GM21723 (cell line): ENCODE results near the gene KRT27.
"Not testable (repeated sequence)": the region's sequence is repeated elsewhere in the genome, so short reads cannot be mapped to it uniquely, and the experiment has no call there.

Source experiments
- ATAC-seq: cut with Tn5 transposase; IDR thresholded peaks from one replicate; pipeline ENCODE4 v1.9.1; 2021; ENCODE audit warnings: mild to moderate bottlenecking, moderate library complexity; ENCODE audit not compliant: unreplicated experiment

Gene KRT27

DNA sequence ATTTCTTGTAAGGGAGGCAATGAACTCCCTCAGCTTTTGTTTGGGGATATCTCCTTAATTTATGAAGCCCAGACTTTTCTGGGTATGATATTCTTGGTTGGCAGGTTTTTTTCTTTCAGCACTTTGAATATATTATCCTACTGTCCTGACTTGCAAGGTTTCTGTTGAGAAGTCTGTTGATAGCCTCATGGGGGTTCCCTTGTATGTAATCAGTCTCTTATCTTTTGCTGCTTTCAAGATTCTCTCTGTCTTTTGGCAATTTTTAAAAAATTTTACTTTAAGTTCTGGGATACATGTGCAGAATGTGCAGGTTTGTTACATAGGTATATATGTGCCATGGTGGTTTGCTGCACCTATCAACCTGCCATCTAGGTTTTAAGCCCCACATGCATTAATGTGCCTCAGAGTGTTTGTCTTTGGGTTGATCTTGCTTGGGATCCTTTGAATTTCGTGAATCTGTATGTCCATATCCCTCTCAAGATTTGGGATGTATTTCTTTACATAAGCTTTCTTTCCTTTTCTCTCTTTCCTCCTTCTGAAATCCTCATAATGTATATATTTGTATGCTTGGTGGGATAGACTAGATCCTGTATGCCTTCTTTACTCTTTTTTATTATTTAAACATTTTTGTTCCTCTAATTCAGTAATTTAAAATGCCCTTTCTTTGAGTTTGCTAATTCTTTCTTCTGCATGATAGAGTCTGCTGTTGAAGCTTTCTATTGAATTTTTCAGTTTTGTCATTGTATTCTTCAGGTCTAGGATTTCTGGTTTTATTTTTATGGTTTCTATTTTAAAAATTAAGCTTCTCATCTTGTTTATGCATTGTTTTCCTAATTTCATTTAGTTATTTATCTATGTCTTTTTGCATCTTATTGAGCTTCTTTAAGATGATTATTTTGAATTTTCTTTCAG lies 22.0 kb downstream of the KRT27 start:
- no peak for ATAC-seq

DNA sequence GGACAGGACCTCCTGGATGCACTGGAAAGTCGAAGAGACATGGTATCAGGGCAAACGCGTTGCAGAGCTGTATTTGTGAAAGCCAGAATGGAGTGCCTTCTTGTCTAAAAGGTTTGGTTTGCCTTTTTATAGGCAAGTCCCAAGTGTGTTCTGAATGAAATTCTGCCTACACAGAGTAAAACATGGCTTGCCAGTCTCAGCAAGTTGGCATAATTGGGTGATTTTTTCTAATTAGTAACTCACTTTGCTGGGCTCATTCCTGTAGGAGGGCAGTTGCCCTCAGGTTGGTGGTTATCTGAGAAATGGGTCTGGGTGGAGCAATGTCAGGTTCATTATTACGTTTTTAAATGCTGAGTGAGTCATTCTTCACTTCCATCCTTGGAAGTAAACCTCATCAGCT lies 27.1 kb downstream of the KRT27 start, which contains the start of gene KRT25:
TSS of gene KRT25 (minus strand) at position 101 of the 400 bp plus-strand sequence. CDS start at position 41, 60 bp downstream.
- no peak for ATAC-seq

DNA sequence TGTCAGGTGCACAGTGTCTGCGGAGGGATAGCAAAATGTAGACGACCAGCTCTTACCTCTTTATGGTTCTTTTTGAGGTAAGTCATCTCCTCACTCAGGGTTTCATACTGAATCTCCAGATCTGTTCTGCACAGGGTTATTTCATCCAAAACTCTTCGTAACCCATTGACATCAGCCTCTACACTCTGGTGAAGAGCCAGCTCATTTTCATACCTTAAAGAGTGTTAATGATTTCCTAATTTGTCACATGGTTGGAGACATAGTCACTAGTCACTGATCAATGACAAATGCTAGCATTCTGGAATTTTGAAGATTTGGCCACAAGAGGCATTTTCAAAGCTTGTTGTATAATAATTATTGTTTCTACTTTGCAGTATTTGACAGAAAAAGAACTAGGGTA lies 28.5 kb downstream of the KRT27 start:
- no peak for ATAC-seq

DNA sequence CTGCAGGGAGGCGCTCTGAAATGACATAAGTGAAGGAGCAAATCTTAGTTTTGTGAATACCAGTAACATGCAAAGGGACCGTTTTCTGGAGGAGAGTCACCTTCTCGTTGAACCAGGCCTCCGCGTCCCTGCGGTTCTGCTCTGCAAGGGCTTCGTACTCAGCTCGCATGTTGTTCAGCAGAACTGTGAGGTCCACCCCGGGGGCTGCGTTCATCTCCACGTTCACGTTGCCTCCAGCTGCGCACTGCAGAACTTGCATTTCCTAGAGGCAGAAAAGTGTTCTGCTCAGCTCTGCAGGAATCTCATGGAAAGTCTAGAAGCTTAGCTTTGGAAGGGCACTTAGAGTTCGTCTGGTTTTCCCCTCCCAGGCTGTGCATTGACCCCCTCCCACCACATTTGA lies 31.3 kb downstream of the KRT27 start:
- no peak for ATAC-seq

DNA sequence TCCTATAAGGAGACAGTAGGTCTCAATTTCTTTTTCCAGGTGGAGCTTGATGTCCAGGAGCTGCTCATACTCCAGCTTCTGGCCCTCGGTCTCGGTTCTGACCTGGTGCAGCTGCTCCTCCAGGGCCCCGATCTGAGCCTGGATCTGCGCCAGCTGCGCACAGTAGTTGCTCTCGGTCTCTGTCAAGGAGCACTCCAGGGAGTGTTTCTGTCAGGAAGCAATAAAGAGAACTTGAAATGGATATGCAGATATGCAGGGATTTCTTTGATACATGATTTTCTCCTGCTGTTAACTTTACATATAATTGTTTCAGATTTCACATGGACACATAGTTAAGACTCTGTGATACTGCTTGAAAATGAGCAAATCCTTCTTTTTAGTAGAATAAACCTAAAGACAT lies 32.0 kb downstream of the KRT27 start:
- ATAC-seq: no peak

DNA sequence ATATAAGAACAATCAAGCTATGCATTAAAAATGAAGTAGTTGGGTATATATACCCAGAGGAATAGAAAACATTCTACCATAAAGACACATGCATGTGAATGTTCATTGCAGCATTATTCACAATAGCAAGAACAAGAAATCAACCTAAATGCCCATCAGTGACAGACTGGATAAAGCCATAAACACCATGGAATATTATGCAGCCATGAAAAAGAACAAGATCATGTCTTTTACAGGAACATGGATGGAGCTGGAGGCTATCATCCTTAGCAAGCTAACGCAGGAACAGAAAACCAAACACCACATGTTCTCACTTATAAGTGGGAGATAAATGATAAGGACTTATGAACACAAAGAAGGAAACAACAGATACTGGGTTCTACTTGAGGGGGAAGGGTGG lies 33.7 kb downstream of the KRT27 start:
- not testable (repeated sequence) for ATAC-seq

DNA sequence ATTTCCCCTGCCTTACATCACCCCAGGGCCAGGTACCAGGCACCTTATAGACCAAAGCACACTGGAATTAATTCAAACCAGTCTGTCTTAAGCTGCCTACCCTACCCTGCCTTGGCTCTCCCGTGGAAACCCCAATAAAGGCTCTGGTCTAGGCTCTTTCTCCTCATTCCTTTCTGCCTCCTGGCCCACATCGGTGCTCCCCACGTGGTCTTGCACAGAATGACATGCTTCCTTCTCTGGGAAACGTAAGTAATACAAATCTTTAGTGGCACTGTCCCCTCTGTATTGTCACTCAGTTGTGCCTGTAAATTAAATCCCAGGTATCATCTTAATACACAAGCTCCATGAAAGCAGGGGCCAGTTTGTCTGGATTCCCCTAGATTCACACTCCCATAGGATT lies 43.8 kb downstream of the KRT27 start:
- no peak for ATAC-seq

DNA sequence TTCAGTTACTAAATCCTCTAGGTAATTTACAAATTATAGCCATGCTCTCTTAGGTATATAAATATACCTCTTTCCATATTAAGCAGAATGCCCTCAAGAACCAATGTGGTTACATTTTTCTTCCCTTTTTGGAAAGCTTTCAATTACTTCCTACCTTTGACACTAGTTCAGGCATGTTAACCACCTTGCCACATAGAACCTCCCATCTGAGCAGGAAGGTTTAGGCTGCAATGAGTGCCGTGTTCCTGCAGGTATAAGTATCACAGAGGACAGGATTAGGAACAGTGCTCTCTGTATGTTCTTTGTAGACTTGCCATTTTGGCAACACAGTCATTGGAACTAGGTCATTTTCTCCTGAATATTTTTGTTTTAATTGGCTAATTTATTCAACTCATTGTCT lies 47.3 kb downstream of the KRT27 start:
- ATAC-seq: no peak

DNA sequence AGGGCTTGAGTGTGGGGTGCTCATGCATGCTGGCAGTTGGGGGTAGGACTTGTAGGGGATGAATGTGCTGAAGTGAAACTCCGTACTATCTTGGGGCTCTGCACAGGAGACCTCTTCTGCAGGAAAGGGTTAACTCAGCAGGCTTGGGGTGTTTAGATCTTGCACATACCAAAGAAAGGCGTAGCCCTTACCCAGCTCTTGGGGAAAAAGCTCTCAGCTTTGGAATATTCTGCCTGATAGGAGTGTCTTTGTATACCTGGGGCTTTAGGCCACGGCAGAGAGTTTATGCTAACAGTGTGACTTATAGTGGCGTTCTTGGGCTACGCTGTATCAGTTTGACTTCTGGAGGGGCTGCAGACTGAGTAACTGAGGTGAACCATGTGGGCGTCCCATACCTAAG lies 48.3 kb downstream of the KRT27 start:
- no peak for ATAC-seq

DNA sequence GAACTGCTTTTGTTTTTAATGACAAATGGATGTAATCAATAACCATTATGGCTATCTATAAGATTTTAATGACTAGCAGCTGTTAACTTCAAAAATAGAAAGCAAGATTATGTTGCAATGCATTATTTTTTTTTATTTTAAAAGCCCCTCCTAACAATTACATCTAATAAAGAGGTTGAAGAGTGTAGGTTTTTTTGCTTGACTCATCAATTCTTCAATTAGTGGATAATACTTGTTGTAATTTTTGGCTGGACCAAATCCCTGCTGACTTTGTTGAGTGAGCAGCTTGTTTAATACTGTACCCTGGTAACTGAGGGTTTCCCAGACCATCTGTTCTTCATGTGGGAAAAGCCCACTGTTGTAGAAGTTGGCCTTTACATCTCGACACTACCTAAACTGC lies 51.4 kb downstream of the KRT27 start:
- ATAC-seq: no peak

DNA sequence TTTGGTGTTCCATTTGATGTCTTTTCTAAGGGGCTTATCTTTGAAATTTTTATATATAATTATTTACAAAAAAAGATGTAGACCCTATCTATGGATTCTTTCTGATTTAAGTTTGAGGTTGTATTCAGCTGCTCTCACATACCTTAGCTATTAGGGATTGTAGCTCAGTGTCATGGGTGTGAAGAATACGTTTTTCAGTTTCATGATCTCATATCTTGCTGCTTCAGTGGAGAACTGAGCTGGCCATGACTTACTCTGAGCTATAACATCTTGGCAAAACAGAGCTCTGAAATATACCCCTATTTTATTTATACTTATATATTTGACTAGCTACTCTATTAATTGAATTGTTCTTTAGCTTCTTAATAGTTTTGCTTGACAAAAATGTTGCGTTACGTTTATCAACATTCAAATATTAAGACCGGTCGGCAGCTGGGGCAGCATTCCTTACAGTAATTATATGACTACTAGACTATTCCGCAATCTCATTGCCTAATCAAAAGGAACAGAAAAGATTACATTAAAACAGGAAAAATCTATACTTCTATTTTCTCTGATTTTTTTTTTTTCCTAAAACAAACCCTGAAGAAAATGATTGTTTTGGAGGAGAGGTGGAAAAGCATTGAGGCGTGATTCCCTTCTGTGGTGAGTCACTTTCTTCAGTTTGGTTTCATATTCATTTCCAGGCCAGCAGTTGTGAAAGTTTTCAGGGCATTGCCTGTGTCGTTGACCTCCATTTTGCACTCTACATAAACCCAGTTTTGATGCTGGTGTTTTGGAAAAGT lies 54.7 kb downstream of the KRT27 start:
- ATAC-seq: no peak

DNA sequence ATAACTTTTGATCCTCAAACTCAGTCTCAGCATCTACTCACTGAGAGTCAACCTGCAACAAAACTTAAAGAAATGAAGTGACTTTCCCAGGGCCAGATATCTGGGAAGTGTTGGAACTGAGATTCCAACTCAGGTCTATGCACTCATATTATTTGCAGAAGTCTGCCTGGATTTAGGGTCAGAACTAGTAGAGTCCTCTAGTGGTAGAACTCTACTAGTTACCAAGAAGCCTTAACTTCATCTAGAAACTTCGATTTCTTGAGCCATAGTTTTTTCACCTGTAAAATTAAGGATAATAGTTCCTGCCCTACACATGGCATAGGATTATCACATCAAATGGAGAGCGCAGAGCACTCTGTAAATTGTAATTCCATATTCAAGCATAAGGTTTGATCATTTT lies 55.4 kb downstream of the KRT27 start:
- ATAC-seq: no peak
